K562 (cell line): Measurements from ENCODE around the gene CCNQ. TPM values are rescaled to one million over a fixed set of nuclear protein-coding genes. Genes with fewer than 3 reads are reported as not detected.
A peak's percentile ranks its signal among the peaks of the same experiment; 100 is the strongest.

Source experiments
- ESRRA ChIP-seq: fragments of 450-650 bp; IDR thresholded peaks from 2 replicates; pipeline ENCODE4 v1.6.1; 2014; ENCODE audit warnings: low read depth, mild to moderate bottlenecking, moderate library complexity, borderline replicate concordance
- GATAD2B ChIP-seq: fragments of 450-650 bp; IDR thresholded peaks from 2 replicates; pipeline ENCODE4 v1.6.1; 2017; ENCODE audit warnings: mild to moderate bottlenecking, borderline replicate concordance
- KDM1A ChIP-seq, 2 experiments: fragments of 450-650 bp; IDR thresholded peaks; 2 replicates each; pipeline ENCODE4 v1.6.1; 2016; ENCODE audit warnings: mild to moderate bottlenecking in 2 of 2
- KLF16 ChIP-seq: IDR thresholded peaks from 2 replicates; pipeline ENCODE4 v1.6.1; 2016; ENCODE audit warnings: antibody characterized with exemption
- MLLT1 ChIP-seq, 2 experiments: fragments of 450-650 bp; IDR thresholded peaks; 2 replicates each; pipeline ENCODE4 v1.6.1; 2016
- NFE2L1 ChIP-seq: fragments of 450-650 bp; IDR thresholded peaks from 2 replicates; pipeline ENCODE4 v1.6.1; 2016; ENCODE audit warnings: missing genetic modification characterization, low read depth, mild to moderate bottlenecking, missing compliant biosample characterization, moderate library complexity, borderline replicate concordance
- NRF1 ChIP-seq, 2 experiments: fragments of 450-650 bp; IDR thresholded peaks in 1 of 2; conservative IDR thresholded peaks in 1 of 2; 2 replicates each; pipeline ENCODE4 v1.6.1; 2014; ENCODE audit warnings: mild to moderate bottlenecking in 2 of 2
- RBFOX2 ChIP-seq: fragments of 200-400 bp; formaldehyde crosslinking; IDR thresholded peaks from 2 replicates; pipeline ENCODE4 v1.6.1; 2017; ENCODE audit warnings: low read depth, mild to moderate bottlenecking, low read length, moderate library complexity
- SRSF7 ChIP-seq: fragments of 200-400 bp; formaldehyde crosslinking; optimal IDR thresholded peaks from 2 replicates; pipeline ENCODE3; 2017; ENCODE audit warnings: mild to moderate bottlenecking, low read depth, low read length
- TFAM ChIP-seq: fragments of 250-450 bp; sonication (Bioruptor Pico); conservative IDR thresholded peaks from 2 replicates; pipeline ENCODE4 v1.5.0; 2021; ENCODE audit warnings: mild to moderate bottlenecking, moderate library complexity
- THRB ChIP-seq: fragments of 450-650 bp; formaldehyde crosslinking; conservative IDR thresholded peaks from 2 replicates; pipeline ENCODE4 v1.4.0; 2022; ENCODE audit warnings: mild to moderate bottlenecking, missing genetic modification characterization
- ZNF445 ChIP-seq: fragments of 250-450 bp; sonication (Bioruptor Pico); IDR thresholded peaks from 2 replicates; pipeline ENCODE4 v1.4.0; 2020; ENCODE audit warnings: low read depth, mild to moderate bottlenecking, moderate library complexity
- polyA plus RNA-seq, 8 experiments: library from polyadenylated mRNA; depleted of rRNA in 4 of 8; stranded (reverse) in 5 of 8; unstranded in 3 of 8; fragments of >200 nt; fragmentation: Nextera tagmentation in 2 of 8; fragmentation: Illumina TruSeq in 1 of 8; extraction: Ambion mirVana in 2 of 8; extraction: Trizol in 1 of 8; gene quantifications; 2 replicates each; pipeline versions ENCODE4 v1.2.1 to v1.2.3, GENCODE V29; 2011 to 2014; ENCODE audit warnings: inconsistent platforms in 1 of 8, missing spikeins in 1 of 8
- total RNA-seq, 7 experiments: library from RNA; depleted of rRNA in 6 of 7; stranded (reverse); fragments of >200 nt in 6 of 7; fragmentation: Illumina TruSeq in 2 of 7; extraction: Trizol in 2 of 7; gene quantifications; 2 replicates each; pipeline versions ENCODE4 v1.2.1 to v1.2.3, GENCODE V29; 2011 to 2021; ENCODE audit warnings: low replicate concordance in 1 of 7
- TF ChIP-seq, protein P1 (sequence below): fragments of 250-450 bp; sonication (Bioruptor Pico); IDR thresholded peaks from 2 replicates; pipeline ENCODE4 v1.8.0; 2021; ENCODE audit warnings: mild to moderate bottlenecking, moderate library complexity
- TF ChIP-seq, protein P2 (sequence below): sonication (generic); formaldehyde crosslinking; IDR thresholded peaks from 2 replicates; pipeline ENCODE4 v1.8.0; 2022; ENCODE audit warnings: mild to moderate bottlenecking, missing genetic modification reagents
- TF ChIP-seq, protein P3 (sequence below): fragments of 250-450 bp; sonication (Bioruptor Pico); IDR thresholded peaks from 2 replicates; pipeline ENCODE4 v1.9.0; 2021; ENCODE audit warnings: mild to moderate bottlenecking, inconsistent platforms

CCNQ gene
- total and polyA plus RNA-seq, 9 of the 15 experiments (the other 6 are each of a cell fraction or from before 2014, with no cell fraction given): 0.92 to 53.8 (median 25.3) TPM

DNA sequence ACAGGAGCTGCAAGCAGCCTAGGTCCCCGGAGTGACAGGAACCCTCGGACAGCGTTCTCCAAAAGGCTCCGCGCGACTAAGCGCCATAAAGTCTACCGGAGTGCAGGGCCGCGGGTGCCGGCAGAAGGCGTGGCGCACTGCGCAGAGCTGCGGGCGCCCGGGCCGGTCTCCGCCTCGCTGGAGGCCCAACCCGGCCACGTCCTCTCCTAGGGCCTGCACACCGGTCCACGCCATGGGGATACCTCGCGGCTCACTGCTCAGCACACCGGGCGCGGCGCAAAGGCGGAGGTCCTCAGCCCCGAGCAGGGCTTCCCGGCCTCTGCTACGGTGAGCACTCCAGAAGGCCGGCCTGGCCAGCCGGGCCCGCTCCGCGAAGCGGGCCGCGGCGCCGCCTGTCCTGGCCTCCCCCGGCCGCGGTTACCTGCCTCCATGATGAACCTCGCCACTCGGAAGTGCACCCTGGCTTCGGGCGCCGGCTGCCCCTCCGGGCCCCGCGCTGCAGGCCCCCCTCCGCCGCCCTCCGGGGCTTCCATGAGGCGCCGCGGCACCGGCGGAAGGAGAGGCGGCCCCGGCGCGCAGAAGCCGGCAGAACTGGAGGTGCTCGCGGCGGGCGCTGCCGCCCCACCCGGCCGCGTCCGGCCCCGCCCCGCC, at the start of gene CCNQ (continued):
- TF ChIP-seq SRSF7 (no peak), NFE2L1 (tag) (no peak), ZNF445 (CRISPR knock-in tag) (no peak), GATAD2B (0 out of 2 replicates have a peak, but pooled peaks have one; percentile 18), KDM1A (IDR thresholded peaks at IDR 0.05) (no peak), MLLT1 (IDR thresholded peaks at IDR 0.05) (no peak), ESRRA (no peak), NRF1 (conservative IDR thresholded peaks at IDR 0.05 in 1 of 2, IDR thresholded peaks at IDR 0.05 in 1 of 2) (peak; percentile 73 to 78), TFAM (CRISPR knock-in tag) (no peak), KLF16 (no peak), RBFOX2 (peak; percentile 70), THRB (CRISPR knock-in tag) (no peak)
- TF ChIP-seq, protein P1, sequence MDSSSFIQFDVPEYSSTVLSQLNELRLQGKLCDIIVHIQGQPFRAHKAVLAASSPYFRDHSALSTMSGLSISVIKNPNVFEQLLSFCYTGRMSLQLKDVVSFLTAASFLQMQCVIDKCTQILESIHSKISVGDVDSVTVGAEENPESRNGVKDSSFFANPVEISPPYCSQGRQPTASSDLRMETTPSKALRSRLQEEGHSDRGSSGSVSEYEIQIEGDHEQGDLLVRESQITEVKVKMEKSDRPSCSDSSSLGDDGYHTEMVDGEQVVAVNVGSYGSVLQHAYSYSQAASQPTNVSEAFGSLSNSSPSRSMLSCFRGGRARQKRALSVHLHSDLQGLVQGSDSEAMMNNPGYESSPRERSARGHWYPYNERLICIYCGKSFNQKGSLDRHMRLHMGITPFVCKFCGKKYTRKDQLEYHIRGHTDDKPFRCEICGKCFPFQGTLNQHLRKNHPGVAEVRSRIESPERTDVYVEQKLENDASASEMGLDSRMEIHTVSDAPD: no peak
- TF ChIP-seq, protein P2, sequence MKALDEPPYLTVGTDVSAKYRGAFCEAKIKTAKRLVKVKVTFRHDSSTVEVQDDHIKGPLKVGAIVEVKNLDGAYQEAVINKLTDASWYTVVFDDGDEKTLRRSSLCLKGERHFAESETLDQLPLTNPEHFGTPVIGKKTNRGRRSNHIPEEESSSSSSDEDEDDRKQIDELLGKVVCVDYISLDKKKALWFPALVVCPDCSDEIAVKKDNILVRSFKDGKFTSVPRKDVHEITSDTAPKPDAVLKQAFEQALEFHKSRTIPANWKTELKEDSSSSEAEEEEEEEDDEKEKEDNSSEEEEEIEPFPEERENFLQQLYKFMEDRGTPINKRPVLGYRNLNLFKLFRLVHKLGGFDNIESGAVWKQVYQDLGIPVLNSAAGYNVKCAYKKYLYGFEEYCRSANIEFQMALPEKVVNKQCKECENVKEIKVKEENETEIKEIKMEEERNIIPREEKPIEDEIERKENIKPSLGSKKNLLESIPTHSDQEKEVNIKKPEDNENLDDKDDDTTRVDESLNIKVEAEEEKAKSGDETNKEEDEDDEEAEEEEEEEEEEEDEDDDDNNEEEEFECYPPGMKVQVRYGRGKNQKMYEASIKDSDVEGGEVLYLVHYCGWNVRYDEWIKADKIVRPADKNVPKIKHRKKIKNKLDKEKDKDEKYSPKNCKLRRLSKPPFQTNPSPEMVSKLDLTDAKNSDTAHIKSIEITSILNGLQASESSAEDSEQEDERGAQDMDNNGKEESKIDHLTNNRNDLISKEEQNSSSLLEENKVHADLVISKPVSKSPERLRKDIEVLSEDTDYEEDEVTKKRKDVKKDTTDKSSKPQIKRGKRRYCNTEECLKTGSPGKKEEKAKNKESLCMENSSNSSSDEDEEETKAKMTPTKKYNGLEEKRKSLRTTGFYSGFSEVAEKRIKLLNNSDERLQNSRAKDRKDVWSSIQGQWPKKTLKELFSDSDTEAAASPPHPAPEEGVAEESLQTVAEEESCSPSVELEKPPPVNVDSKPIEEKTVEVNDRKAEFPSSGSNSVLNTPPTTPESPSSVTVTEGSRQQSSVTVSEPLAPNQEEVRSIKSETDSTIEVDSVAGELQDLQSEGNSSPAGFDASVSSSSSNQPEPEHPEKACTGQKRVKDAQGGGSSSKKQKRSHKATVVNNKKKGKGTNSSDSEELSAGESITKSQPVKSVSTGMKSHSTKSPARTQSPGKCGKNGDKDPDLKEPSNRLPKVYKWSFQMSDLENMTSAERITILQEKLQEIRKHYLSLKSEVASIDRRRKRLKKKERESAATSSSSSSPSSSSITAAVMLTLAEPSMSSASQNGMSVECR (CRISPR knock-in tag): no peak
- TF ChIP-seq, protein P3, sequence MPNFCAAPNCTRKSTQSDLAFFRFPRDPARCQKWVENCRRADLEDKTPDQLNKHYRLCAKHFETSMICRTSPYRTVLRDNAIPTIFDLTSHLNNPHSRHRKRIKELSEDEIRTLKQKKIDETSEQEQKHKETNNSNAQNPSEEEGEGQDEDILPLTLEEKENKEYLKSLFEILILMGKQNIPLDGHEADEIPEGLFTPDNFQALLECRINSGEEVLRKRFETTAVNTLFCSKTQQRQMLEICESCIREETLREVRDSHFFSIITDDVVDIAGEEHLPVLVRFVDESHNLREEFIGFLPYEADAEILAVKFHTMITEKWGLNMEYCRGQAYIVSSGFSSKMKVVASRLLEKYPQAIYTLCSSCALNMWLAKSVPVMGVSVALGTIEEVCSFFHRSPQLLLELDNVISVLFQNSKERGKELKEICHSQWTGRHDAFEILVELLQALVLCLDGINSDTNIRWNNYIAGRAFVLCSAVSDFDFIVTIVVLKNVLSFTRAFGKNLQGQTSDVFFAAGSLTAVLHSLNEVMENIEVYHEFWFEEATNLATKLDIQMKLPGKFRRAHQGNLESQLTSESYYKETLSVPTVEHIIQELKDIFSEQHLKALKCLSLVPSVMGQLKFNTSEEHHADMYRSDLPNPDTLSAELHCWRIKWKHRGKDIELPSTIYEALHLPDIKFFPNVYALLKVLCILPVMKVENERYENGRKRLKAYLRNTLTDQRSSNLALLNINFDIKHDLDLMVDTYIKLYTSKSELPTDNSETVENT: 0 out of 2 replicates have a peak, but pooled peaks have one; percentile 11
